ENCODE measurements around the gene CWC22. TPM values are rescaled to one million over a fixed set of nuclear protein-coding genes. Genes with fewer than 3 reads are reported as not detected.

The CWC22 gene
- total and polyA plus RNA-seq, 2 of the 13 experiments (the other 11 are each of a cell fraction or from before 2014, with no cell fraction given) = 5.7 to 29.2 TPM

DNA sequence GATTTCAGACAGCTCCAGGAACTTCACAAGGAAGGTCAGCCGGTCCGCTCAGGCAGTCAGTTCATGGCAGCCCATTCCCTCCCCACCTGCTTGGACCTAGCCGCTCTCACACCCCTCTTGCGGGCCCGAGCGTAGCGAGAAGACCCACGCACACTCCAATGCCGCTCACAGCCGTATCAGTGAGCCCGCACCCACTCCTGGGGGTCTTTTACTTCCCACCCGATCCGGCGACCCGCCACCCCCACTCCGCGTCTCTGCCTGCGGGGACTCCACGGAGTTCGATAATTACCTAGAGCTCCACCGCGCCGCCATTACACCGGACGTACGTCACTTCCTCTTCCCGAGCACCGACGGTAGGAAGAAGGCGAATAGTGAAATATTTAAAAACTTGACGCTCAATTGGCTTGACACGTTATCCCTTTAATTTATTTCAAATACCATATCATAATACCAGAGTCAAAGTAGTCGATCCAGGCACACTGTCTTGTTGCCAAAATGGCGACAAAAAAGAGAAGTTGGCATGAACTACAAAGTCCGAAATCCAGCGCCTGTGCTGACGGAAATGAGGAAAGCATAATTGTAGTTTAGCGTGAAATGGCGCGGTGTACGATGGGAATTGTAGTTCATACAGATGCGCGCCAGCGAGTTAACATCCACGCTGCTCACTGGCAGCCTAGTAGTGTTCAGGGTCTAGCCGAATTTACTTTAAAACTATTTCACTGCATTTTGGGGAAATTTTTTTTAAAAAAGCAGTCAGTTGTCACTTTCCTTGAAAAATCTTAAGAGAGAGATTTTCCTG lies at the start of gene CWC22 (continued):
- TF ChIP-seq AHR (CRISPR knock-in tag; IDR thresholded peaks at IDR 0.05) (peak; percentile 82; the same call in 1 of the 2 replicates), HOXA7 (CRISPR knock-in tag; IDR thresholded peaks at IDR 0.05) (no peak), ZBTB8A (CRISPR knock-in tag; IDR thresholded peaks at IDR 0.05; ENCODE audit: borderline replicate concordance, low read depth) (peak; percentile 58; the same call in 1 of the 2 replicates), ZNF33B (CRISPR knock-in tag; IDR thresholded peaks at IDR 0.05) (no peak), ZSCAN20 (CRISPR knock-in tag; IDR thresholded peaks at IDR 0.05; ENCODE audit: borderline replicate concordance) (0 out of 2 replicates have a peak, but pooled peaks have one; percentile 35), NFE2L2 (IDR thresholded peaks at IDR 0.05; ENCODE audit: low read length) (0 out of 2 replicates have a peak, but pooled peaks have one; percentile 1), NKX3-1 (CRISPR knock-in tag; IDR thresholded peaks at IDR 0.05) (peak; percentile 74), CEBPB (IDR thresholded peaks at IDR 0.05; ENCODE audit: borderline replicate concordance, low read depth, low read length) (no peak), ZNF335 (CRISPR knock-in tag; IDR thresholded peaks at IDR 0.05) (peak; percentile 76; the same call in 1 of the 2 replicates), YEATS2 (CRISPR knock-in tag; IDR thresholded peaks at IDR 0.05; ENCODE audit: borderline replicate concordance) (peak; percentile 76; the same call in 1 of the 2 replicates), ZNF451 (CRISPR knock-in tag; IDR thresholded peaks at IDR 0.05) (no peak), ZNF652 (CRISPR knock-in tag; IDR thresholded peaks at IDR 0.05; ENCODE audit: borderline replicate concordance, low read depth) (no peak), CBX2 (IDR thresholded peaks at IDR 0.05; ENCODE audit: low read depth, low read length) (no peak), CBX2 (CRISPR knock-in tag; IDR thresholded peaks at IDR 0.05; ENCODE audit: low read depth) (0 out of 2 replicates have a peak, but pooled peaks have one; percentile 84), ZNF746 (CRISPR knock-in tag; IDR thresholded peaks at IDR 0.05) (0 out of 2 replicates have a peak, but pooled peaks have one; percentile 54), PLRG1 (conservative IDR thresholded peaks at IDR 0.05) (no peak), HOXD1 (CRISPR knock-in tag; IDR thresholded peaks at IDR 0.05) (peak; percentile 61), FOXA3 (CRISPR knock-in tag; IDR thresholded peaks at IDR 0.05) (peak; percentile 47), KLF13 (CRISPR knock-in tag; IDR thresholded peaks at IDR 0.05) (peak; percentile 97), SIX4 (CRISPR knock-in tag; IDR thresholded peaks at IDR 0.05) (peak; percentile 24; the same call in 1 of the 2 replicates), XRCC5 (optimal IDR thresholded peaks at IDR 0.05; ENCODE audit: low read length) (peak; percentile 59), ZNF431 (CRISPR knock-in tag; IDR thresholded peaks at IDR 0.05; ENCODE audit: borderline replicate concordance, low read depth) (peak; percentile 51; the same call in 1 of the 2 replicates), ZNF589 (CRISPR knock-in tag; conservative IDR thresholded peaks at IDR 0.05) (no peak), TOE1 (CRISPR knock-in tag; IDR thresholded peaks at IDR 0.05) (no peak; the same call in 1 of the 2 replicates), RXRB (CRISPR knock-in tag; IDR thresholded peaks at IDR 0.05; ENCODE audit: borderline replicate concordance) (peak; percentile 68), ZNF567 (CRISPR knock-in tag; IDR thresholded peaks at IDR 0.05; ENCODE audit: borderline replicate concordance) (peak; percentile 83; the same call in 1 of the 2 replicates)
- TF ChIP-seq, protein P1, sequence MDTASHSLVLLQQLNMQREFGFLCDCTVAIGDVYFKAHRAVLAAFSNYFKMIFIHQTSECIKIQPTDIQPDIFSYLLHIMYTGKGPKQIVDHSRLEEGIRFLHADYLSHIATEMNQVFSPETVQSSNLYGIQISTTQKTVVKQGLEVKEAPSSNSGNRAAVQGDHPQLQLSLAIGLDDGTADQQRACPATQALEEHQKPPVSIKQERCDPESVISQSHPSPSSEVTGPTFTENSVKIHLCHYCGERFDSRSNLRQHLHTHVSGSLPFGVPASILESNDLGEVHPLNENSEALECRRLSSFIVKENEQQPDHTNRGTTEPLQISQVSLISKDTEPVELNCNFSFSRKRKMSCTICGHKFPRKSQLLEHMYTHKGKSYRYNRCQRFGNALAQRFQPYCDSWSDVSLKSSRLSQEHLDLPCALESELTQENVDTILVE (CRISPR knock-in tag; IDR thresholded peaks at IDR 0.05) = peak; percentile 87
- TF ChIP-seq, protein P2, sequence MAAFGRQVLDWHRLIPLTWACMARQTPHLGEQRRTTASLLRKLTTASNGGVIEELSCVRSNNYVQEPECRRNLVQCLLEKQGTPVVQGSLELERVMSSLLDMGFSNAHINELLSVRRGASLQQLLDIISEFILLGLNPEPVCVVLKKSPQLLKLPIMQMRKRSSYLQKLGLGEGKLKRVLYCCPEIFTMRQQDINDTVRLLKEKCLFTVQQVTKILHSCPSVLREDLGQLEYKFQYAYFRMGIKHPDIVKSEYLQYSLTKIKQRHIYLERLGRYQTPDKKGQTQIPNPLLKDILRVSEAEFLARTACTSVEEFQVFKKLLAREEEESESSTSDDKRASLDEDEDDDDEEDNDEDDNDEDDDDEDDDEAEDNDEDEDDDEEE (CRISPR knock-in tag; IDR thresholded peaks at IDR 0.05) = no peak
- TF ChIP-seq, protein P3, sequence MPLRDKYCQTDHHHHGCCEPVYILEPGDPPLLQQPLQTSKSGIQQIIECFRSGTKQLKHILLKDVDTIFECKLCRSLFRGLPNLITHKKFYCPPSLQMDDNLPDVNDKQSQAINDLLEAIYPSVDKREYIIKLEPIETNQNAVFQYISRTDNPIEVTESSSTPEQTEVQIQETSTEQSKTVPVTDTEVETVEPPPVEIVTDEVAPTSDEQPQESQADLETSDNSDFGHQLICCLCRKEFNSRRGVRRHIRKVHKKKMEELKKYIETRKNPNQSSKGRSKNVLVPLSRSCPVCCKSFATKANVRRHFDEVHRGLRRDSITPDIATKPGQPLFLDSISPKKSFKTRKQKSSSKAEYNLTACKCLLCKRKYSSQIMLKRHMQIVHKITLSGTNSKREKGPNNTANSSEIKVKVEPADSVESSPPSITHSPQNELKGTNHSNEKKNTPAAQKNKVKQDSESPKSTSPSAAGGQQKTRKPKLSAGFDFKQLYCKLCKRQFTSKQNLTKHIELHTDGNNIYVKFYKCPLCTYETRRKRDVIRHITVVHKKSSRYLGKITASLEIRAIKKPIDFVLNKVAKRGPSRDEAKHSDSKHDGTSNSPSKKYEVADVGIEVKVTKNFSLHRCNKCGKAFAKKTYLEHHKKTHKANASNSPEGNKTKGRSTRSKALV (CRISPR knock-in tag; IDR thresholded peaks at IDR 0.05) = peak; percentile 73
